Measurements from ENCODE around the gene RPS14. TPM values are rescaled to one million over a fixed set of nuclear protein-coding genes. Genes with fewer than 3 reads are reported as not detected.

Gene RPS14
- total and polyA plus RNA-seq, 9 of the 15 experiments (the other 6 are each of a cell fraction or from before 2014, with no cell fraction given): 1,824 to 5,983 (median 3,017) TPM

GRCh38 chr5:150473673-150474358 lies 24.3 kb upstream of the RPS14 start (continued):
- TF ChIP-seq ZBTB7A (IDR thresholded peaks at IDR 0.05; ENCODE audit: borderline replicate concordance, control insufficient read depth, low read depth, low read length) (no peak), EP400 (IDR thresholded peaks at IDR 0.05) (no peak), E2F3 (CRISPR knock-in tag; IDR thresholded peaks at IDR 0.05) (no peak), GTF2B (IDR thresholded peaks at IDR 0.05; ENCODE audit: extremely low read depth, insufficient read length) (no peak)

GRCh38 chr5:150469718-150470469 lies 20.4 kb upstream of the RPS14 start:
- no peak overlapping the region for H3K27ac ChIP-seq (ENCODE audit: extremely low read depth, low read depth, low read length)
- no peak overlapping the region for H3K4me3 ChIP-seq
- H3K9me3 ChIP-seq (replicated peaks; ENCODE audit: control insufficient read depth, insufficient read depth, low read depth, low read length): no peaks in the 10 kb centered on the region
- no peak overlapping the region for H3K4me2 ChIP-seq (ENCODE audit: insufficient read depth, low read length)
- CTCF ChIA-PET (ENCODE audit: low intra/inter-chr PET ratio): no interaction called here
- WGBS (ENCODE audit: insufficient coverage, low coverage, missing lambda C conversion rate): 31% methylated on average over 6 of the region's 6 CpGs
- H3K9ac ChIP-seq (ENCODE audit: insufficient read depth in 1 of 2, low read depth in 2 of 2, low read length in 2 of 2): no peak overlapping the region; a peak in 1 of 4 replicates
- POLR2A ChIA-PET: interaction anchor here (0.9 kb wide), 1 partner anchor 41 kb away, joined by 3 read pairs; no protein-coding TSS in a partner anchor
- H3K4me1 ChIP-seq (replicated peaks in 1 of 2; ENCODE audit: control insufficient read depth in 2 of 2, insufficient read depth in 2 of 2, low read length in 2 of 2): peaks cover 4% of the 10 kb centered on the region in 2 experiments; a peak in 2 of 5 replicates
- FAIRE-seq (no peak), DNase-seq (ENCODE audit: extremely low read depth in 1 of 4, low spot score in 3 of 4) (no peak), ATAC-seq (no peak)
- no peak overlapping the region for H2AFZ ChIP-seq (ENCODE audit: low read depth, low read length)
- no peaks in the 10 kb centered on the region for H3K79me2 ChIP-seq (ENCODE audit: control insufficient read depth, insufficient read depth, low read length)
- no peaks in the 10 kb centered on the region for H4K20me1 ChIP-seq (replicated peaks; ENCODE audit: control insufficient read depth, insufficient read depth, low read length)
- H3K9me1 ChIP-seq (ENCODE audit: control insufficient read depth, insufficient read depth, low read length): no peaks in the 10 kb centered on the region
- intact Hi-C loops (cut with micrococcal nuclease): no loop called here
- no peaks in the 10 kb centered on the region for H3K36me3 ChIP-seq (ENCODE audit: control insufficient read depth, insufficient read depth, low read length)
- in situ Hi-C loops (cut with MboI): no loop called here
- BruUV-seq (replicated peaks): no TSS peak
- H3K27me3 ChIP-seq (ENCODE audit: control insufficient read depth in 2 of 2, insufficient read depth in 2 of 2, low read length in 2 of 2): no peaks in the 10 kb centered on the region
- TF ChIP-seq AFF4 (CRISPR knock-in tag; IDR thresholded peaks at IDR 0.05): no peak
